NCI-H2196 (cell line): Measurements from ENCODE around the gene SNX5.

ENCODE experiments used
- DNase-seq: peaks from one replicate; lab custom pipeline; 2025; ENCODE audit not compliant: unreplicated experiment; lab: John Stamatoyannopoulos, UW

Gene SNX5

GRCh38 chr20:17919149-17919548 lies 49.4 kb downstream of the SNX5 start:
- DNase-seq: no peak

- DNase-seq: no peak
These were observed 50.6 kb downstream of the SNX5 start for GRCh38 chr20:17917832-17918618.

- DNase-seq: no peak
These were observed 52.1 kb downstream of the SNX5 start for GRCh38 chr20:17916433-17916891.

GRCh38 chr20:17914957-17915356 lies 53.6 kb downstream of the SNX5 start:
- DNase-seq: no peak

GRCh38 chr20:17912916-17913315 lies 55.7 kb downstream of the SNX5 start:
- no peak for DNase-seq

GRCh38 chr20:17911927-17912326 lies 56.7 kb downstream of the SNX5 start:
- DNase-seq: no peak

- no peak for DNase-seq
These were observed 57.7 kb downstream of the SNX5 start for GRCh38 chr20:17910828-17911294.

GRCh38 chr20:17909869-17910321 lies 58.7 kb downstream of the SNX5 start:
- no peak for DNase-seq

GRCh38 chr20:17905544-17905943 lies 63.0 kb downstream of the SNX5 start:
- DNase-seq: no peak

GRCh38 chr20:17904027-17904426 lies 64.6 kb downstream of the SNX5 start:
- DNase-seq: no peak

GRCh38 chr20:17902531-17903083 lies 66.0 kb downstream of the SNX5 start:
- DNase-seq: no peak

- no peak for DNase-seq
These were observed 66.6 kb downstream of the SNX5 start for GRCh38 chr20:17901971-17902370.

- DNase-seq: peak; percentile 64
These were observed 70.0 kb downstream of the SNX5 start for GRCh38 chr20:17898548-17898994.

- no peak for DNase-seq
These were observed 70.9 kb downstream of the SNX5 start for GRCh38 chr20:17897566-17898307.

GRCh38 chr20:17896771-17897369 lies 71.7 kb downstream of the SNX5 start:
- DNase-seq: no peak

- DNase-seq: no peak
These were observed 72.3 kb downstream of the SNX5 start for GRCh38 chr20:17896193-17896723.

GRCh38 chr20:17895641-17896171 lies 72.9 kb downstream of the SNX5 start:
- DNase-seq: no peak

GRCh38 chr20:17893445-17893844 lies 75.1 kb downstream of the SNX5 start:
- no peak for DNase-seq

GRCh38 chr20:17892189-17892938 lies 76.2 kb downstream of the SNX5 start:
- no peak for DNase-seq
